ENCODE data around the gene CCRL2.

DNA sequence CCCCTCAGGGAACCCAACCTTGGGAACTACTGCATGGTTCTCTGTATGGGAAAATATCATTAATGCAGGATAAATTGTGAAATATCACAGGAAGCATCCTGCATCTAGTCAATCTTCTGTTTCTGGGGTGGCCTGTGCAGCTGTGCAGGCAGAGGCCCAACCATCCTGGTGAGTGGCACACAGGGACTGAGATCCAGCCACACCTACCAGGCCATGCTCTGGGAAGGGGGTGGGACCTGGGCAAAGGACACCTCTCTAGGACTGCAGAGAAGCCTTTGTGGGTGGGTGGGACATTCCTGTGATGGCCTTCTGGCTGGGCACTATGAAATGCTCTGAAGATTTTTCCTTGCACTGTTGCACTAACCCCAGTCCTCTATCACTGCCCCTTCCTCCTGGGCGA is 26.8 kb downstream of the CCRL2 start:
- no peak for TF ChIP-seq CEBPB (IDR thresholded peaks at IDR 0.05)
- no peak for TF ChIP-seq EP300 (IDR thresholded peaks at IDR 0.05; ENCODE audit: borderline replicate concordance)
- TF ChIP-seq TEAD4 (IDR thresholded peaks at IDR 0.05), result no peak
- no peak for TF ChIP-seq NFIC (IDR thresholded peaks at IDR 0.05)
- TF ChIP-seq FOXM1 (IDR thresholded peaks at IDR 0.05; ENCODE audit: borderline replicate concordance, low read depth), result no peak
- TF ChIP-seq RAD21 (IDR thresholded peaks at IDR 0.05; ENCODE audit: low read depth), result no peak
- TF ChIP-seq, protein P1, sequence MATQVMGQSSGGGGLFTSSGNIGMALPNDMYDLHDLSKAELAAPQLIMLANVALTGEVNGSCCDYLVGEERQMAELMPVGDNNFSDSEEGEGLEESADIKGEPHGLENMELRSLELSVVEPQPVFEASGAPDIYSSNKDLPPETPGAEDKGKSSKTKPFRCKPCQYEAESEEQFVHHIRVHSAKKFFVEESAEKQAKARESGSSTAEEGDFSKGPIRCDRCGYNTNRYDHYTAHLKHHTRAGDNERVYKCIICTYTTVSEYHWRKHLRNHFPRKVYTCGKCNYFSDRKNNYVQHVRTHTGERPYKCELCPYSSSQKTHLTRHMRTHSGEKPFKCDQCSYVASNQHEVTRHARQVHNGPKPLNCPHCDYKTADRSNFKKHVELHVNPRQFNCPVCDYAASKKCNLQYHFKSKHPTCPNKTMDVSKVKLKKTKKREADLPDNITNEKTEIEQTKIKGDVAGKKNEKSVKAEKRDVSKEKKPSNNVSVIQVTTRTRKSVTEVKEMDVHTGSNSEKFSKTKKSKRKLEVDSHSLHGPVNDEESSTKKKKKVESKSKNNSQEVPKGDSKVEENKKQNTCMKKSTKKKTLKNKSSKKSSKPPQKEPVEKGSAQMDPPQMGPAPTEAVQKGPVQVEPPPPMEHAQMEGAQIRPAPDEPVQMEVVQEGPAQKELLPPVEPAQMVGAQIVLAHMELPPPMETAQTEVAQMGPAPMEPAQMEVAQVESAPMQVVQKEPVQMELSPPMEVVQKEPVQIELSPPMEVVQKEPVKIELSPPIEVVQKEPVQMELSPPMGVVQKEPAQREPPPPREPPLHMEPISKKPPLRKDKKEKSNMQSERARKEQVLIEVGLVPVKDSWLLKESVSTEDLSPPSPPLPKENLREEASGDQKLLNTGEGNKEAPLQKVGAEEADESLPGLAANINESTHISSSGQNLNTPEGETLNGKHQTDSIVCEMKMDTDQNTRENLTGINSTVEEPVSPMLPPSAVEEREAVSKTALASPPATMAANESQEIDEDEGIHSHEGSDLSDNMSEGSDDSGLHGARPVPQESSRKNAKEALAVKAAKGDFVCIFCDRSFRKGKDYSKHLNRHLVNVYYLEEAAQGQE (IDR thresholded peaks at IDR 0.05; ENCODE audit: low read depth), result no peak
- TF ChIP-seq MAX (IDR thresholded peaks at IDR 0.05), result no peak
- TF ChIP-seq YY1 (IDR thresholded peaks at IDR 0.05; ENCODE audit: low read depth), result no peak
- TF ChIP-seq, protein P2, sequence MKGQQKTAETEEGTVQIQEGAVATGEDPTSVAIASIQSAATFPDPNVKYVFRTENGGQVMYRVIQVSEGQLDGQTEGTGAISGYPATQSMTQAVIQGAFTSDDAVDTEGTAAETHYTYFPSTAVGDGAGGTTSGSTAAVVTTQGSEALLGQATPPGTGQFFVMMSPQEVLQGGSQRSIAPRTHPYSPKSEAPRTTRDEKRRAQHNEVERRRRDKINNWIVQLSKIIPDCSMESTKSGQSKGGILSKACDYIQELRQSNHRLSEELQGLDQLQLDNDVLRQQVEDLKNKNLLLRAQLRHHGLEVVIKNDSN (IDR thresholded peaks at IDR 0.05), result no peak
- TF ChIP-seq EGR1 (IDR thresholded peaks at IDR 0.05), result no peak
- TF ChIP-seq ZBTB7A (IDR thresholded peaks at IDR 0.05; ENCODE audit: low read depth), result no peak

All from Ishikawa (cell line).